NCI-H446 (cell line): ENCODE measurements around the gene CCDC181.
A peak's percentile ranks its signal among the peaks of the same experiment; 100 is the strongest.
"Not testable (repeated sequence)": the region's sequence is repeated elsewhere in the genome, so short reads cannot be mapped to it uniquely, and the experiment has no call there.

Experiments used
- DNase-seq, 2 experiments: peaks; one replicate each; lab custom pipeline; 2025; lab: John Stamatoyannopoulos, UW

CCDC181 gene

GRCh38 chr1:169427081-169427641 is at the start of gene CCDC181:
Gene CCDC181 (minus strand): TSS chr1:169427474. CDS start chr1:169424927, 2,547 bp downstream.
- DNase-seq: no peak

- DNase-seq: no peak
Measured at GRCh38 chr1:169475806-169476387, 48.6 kb upstream of the CCDC181 start.

- DNase-seq: peak in 1 of 2 experiments; percentile 28
Measured at GRCh38 chr1:169474302-169474995, 47.2 kb upstream of the CCDC181 start.

GRCh38 chr1:169473347-169473746 is 46.1 kb upstream of the CCDC181 start:
- no peak for DNase-seq

- DNase-seq: no peak
Measured at GRCh38 chr1:169472738-169473137, 45.5 kb upstream of the CCDC181 start.

GRCh38 chr1:169468982-169469381 is 41.7 kb upstream of the CCDC181 start:
- no peak for DNase-seq

- peak in 1 of 2 experiments; percentile 33 for DNase-seq
Measured at GRCh38 chr1:169466259-169467230, 39.3 kb upstream of the CCDC181 start.

- DNase-seq: no peak
Measured at GRCh38 chr1:169465281-169465680, 38.0 kb upstream of the CCDC181 start.

- DNase-seq: no peak
Measured at GRCh38 chr1:169462385-169462784, 35.1 kb upstream of the CCDC181 start.

GRCh38 chr1:169461390-169462000 is 34.2 kb upstream of the CCDC181 start:
- no peak for DNase-seq

GRCh38 chr1:169460191-169460833 is 33.0 kb upstream of the CCDC181 start:
- DNase-seq: no peak

GRCh38 chr1:169457443-169457842 is 30.2 kb upstream of the CCDC181 start:
- no peak for DNase-seq

GRCh38 chr1:169456029-169456428 is 28.8 kb upstream of the CCDC181 start:
- no peak for DNase-seq

GRCh38 chr1:169452921-169453320 is 25.6 kb upstream of the CCDC181 start:
- no peak for DNase-seq

- DNase-seq: no peak
Measured at GRCh38 chr1:169451218-169451824, 24.0 kb upstream of the CCDC181 start.

- DNase-seq: no peak
Measured at GRCh38 chr1:169443923-169444322, 16.6 kb upstream of the CCDC181 start.

- no peak for DNase-seq
Measured at GRCh38 chr1:169426174-169426705, 1.0 kb downstream of the CCDC181 start.

- no peak for DNase-seq
Measured at GRCh38 chr1:169421309-169421708, 6.0 kb downstream of the CCDC181 start.

- no peak for DNase-seq
Measured at GRCh38 chr1:169414952-169415351, 12.3 kb downstream of the CCDC181 start.

GRCh38 chr1:169408340-169408739 is 18.9 kb downstream of the CCDC181 start:
- DNase-seq: not testable (repeated sequence)

GRCh38 chr1:169402578-169402977 is 24.7 kb downstream of the CCDC181 start:
- DNase-seq: not testable (repeated sequence)
